Measurements from ENCODE around the gene UBE2N.
"Not testable (repeated sequence)": the region's sequence is repeated elsewhere in the genome, so short reads cannot be mapped to it uniquely, and the experiment has no call there.

UBE2N gene

DNA sequence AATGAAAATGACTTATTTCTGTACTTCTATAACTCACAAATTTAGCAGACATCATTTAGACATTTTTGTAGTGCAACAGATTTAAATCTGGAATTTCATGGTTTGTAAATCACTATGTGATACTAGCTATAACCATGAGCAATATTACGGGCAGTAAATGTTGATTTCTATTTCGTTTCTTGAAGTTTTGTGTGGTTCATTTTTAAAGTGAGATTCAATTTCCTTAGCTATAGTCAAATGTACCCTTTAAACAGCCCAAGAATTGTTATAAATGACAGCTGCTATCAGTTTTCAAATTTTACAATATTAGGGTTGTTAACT is 33.8 kb downstream of the UBE2N start:
- TF ChIP-seq CTCF (IDR thresholded peaks at IDR 0.05; ENCODE audit: low read depth, low read length): no peak
- H3K4me3 ChIP-seq (ENCODE audit: low read depth, low read length): no peak overlapping the region

- no peak overlapping the region for H3K4me3 ChIP-seq (ENCODE audit: low read depth, low read length)
- TF ChIP-seq CTCF (IDR thresholded peaks at IDR 0.05; ENCODE audit: low read depth, low read length): no peak
Observed at GRCh38 chr12:93407054-93407962, 34.4 kb downstream of the UBE2N start.

DNA sequence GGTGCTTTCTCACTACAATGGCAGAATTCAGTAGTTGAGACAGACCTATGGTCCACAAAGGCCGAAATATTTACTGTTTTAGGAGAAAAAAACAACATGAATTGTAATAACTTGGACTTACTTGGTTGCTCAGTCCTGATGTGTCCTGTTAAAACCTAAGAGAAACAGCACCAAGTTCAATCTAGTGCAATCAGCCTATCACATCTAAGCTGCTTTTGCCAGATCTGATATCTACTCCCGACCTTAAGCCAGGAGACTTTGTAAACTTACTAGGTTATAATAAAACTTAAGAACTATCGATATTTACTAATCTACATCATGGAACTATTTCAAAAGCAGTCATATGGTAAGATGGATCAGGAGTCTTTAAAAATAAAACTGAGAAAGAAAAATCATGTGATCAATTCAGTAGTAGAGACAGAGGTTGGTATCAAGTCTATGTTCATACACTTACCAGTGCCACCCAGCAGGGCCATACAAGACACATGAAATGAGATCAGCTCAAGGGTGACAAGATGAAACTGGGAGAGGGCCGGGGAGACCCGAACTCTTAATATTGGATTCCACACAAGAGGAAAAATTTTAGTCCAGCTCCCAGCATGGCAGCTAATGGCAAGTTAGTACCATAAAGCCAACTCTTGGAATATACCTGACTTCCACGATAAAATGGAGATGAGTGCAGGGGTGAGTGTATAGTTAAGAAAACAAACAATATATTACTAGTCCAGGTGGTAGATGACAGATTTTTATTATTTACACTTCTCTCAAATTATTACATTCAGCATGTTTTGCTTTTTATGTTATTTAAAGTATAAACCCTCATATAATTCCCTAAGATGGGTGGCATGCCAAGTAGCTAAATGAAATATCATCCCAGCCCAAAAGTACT is 36.5 kb downstream of the UBE2N start:
- no peak for TF ChIP-seq CTCF (IDR thresholded peaks at IDR 0.05; ENCODE audit: low read depth, low read length)
- no peak overlapping the region for H3K4me3 ChIP-seq (ENCODE audit: low read depth, low read length)

DNA sequence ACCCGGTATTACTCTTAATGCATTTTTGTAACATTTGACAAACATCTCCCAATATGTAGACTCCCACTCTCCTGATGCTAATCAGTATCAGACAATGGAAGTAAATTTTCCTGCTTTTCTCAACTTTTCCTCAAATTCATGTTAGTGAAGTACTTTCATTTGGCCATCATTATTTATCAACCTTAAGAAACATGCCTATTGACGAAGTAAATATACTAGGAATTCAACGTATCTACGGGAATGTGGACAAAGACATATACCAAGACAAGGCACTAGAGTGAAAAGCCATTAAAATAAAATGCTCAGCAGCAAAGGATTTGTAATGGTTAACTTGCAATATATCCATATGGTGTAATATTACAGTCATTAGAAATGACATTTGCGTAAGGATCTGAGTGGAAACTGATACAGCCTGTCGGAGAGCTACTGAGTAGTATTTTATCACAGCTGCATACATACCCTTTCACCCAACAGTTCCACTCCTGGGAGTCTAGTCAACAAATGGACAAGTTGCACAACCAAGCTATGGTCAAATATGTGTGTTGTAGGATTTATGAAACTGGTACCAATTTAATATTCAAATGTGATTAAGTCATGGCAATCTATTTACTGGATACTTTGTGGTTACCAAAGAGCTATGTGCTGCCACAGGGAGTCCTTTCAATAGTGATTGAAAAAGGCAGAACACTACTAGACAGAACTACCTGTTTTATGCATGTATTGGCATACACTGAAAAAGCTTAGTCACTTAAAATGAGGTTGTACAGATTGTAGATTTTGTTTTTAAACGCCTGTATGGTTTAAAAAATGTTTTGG is 37.6 kb downstream of the UBE2N start:
- H3K4me3 ChIP-seq (ENCODE audit: low read depth, low read length): no peak overlapping the region
- TF ChIP-seq CTCF (IDR thresholded peaks at IDR 0.05; ENCODE audit: low read depth, low read length): no peak

- H3K4me3 ChIP-seq (ENCODE audit: low read depth, low read length): no peak overlapping the region
- TF ChIP-seq CTCF (IDR thresholded peaks at IDR 0.05; ENCODE audit: low read depth, low read length): no peak
Observed at GRCh38 chr12:93402333-93403311, 39.1 kb downstream of the UBE2N start.

DNA sequence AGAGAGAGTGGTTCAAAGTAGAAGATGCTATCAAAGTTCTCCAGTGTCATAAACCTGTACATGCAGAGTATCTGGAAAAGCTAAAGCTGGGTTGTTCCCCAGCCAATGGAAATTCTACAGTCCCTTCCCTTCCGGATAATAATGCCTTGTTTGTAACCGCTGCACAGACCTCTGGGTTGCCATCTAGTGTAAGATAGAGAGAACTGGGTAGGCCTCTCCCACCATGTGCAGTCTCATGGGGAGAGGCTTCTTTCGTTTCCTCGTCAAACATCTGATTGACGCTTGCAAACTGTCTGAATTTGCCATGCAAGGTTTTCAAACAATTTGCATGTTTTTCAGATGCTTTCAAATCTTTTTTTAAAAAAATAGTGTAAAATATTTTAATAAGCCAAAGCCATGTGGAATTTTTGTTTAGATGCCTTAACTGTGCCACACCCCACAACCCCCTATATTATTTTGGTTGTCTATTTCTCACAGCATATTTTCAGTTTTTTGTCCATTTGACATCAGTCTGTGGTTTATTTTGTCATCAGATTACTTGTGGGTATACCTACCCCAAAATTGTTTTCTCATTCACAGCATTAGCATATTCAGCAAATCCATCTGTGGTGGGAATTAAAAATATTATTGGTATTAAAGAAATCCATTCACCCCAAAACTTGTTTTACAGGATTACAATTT is 42.4 kb downstream of the UBE2N start:
- H3K4me3 ChIP-seq (ENCODE audit: low read depth, low read length): not testable (repeated sequence)

All from WI38 (cell line).